GM18867 (cell line): ENCODE results near the gene SMPD1.
"Not testable (repeated sequence)": the region's sequence is repeated elsewhere in the genome, so short reads cannot be mapped to it uniquely, and the experiment has no call there.

Experiments used
- ATAC-seq: cut with Tn5 transposase; IDR thresholded peaks from one replicate; pipeline ENCODE4 v1.9.1; 2021; ENCODE audit warnings: mild to moderate bottlenecking, moderate library complexity; ENCODE audit not compliant: unreplicated experiment

The SMPD1 gene

GRCh38 chr11:6387811-6388599 lies 2.3 kb upstream of the SMPD1 start:
- no peak for ATAC-seq

GRCh38 chr11:6388748-6389147 lies 1.5 kb upstream of the SMPD1 start:
- no peak for ATAC-seq

- ATAC-seq, result no peak
These were observed 620 bp downstream of the SMPD1 start for GRCh38 chr11:6390718-6391469.

- ATAC-seq, result no peak
These were observed 1.4 kb downstream of the SMPD1 start for GRCh38 chr11:6391537-6392134.

- not testable (repeated sequence) for ATAC-seq
These were observed 2.0 kb downstream of the SMPD1 start for GRCh38 chr11:6392251-6392650.

- no peak for ATAC-seq
These were observed 3.9 kb downstream of the SMPD1 start for GRCh38 chr11:6393989-6394670.

GRCh38 chr11:6395470-6396060 lies 5.3 kb downstream of the SMPD1 start:
- no peak for ATAC-seq

GRCh38 chr11:6397156-6397555 lies 6.9 kb downstream of the SMPD1 start:
- no peak for ATAC-seq

GRCh38 chr11:6397636-6398035 lies 7.4 kb downstream of the SMPD1 start:
- ATAC-seq, result no peak

GRCh38 chr11:6400431-6401345 lies 10.4 kb downstream of the SMPD1 start:
- no peak for ATAC-seq

- no peak for ATAC-seq
These were observed 11.2 kb downstream of the SMPD1 start for GRCh38 chr11:6401464-6401863.

GRCh38 chr11:6402061-6402470 lies 11.8 kb downstream of the SMPD1 start:
- ATAC-seq, result peak; percentile 48

- ATAC-seq, result peak; percentile 81
These were observed 12.3 kb downstream of the SMPD1 start for GRCh38 chr11:6402561-6402981.

- no peak for ATAC-seq
These were observed 13.3 kb downstream of the SMPD1 start for GRCh38 chr11:6403539-6403938.

- no peak for ATAC-seq
These were observed 14.2 kb downstream of the SMPD1 start for GRCh38 chr11:6404342-6405051.

GRCh38 chr11:6405052-6405667 lies 14.9 kb downstream of the SMPD1 start:
- ATAC-seq, result no peak

- ATAC-seq, result no peak
These were observed 15.6 kb downstream of the SMPD1 start for GRCh38 chr11:6405846-6406245.

GRCh38 chr11:6406370-6406769 lies 16.1 kb downstream of the SMPD1 start:
- ATAC-seq, result no peak
